ENCODE data around the gene WDFY4.

- TF ChIP-seq CTCF (IDR thresholded peaks at IDR 0.05), result no peak
- TF ChIP-seq POLR2AphosphoS5 (IDR thresholded peaks at IDR 0.05), result no peak
Measured at GRCh38 chr10:48833674-48834073, 149.0 kb downstream of the WDFY4 start.
